Mammary epithelial cell (primary cell): ENCODE results near the gene SCAP.

Experiments
- EZH2 ChIP-seq: IDR thresholded peaks from 2 replicates; pipeline ENCODE4 v1.6.1; 2012; ENCODE audit warnings: low read length, inconsistent platforms, borderline replicate concordance
- TF ChIP-seq, protein P1 (sequence below), 2 donors: IDR thresholded peaks in 1 of 2; conservative IDR thresholded peaks in 1 of 2; 2 replicates each; pipeline ENCODE4 v1.5.1; 2011 to 2012; ENCODE audit warnings: inconsistent platforms in 2 of 2, low read length in 2 of 2, mild to moderate bottlenecking in 2 of 2, control low read depth in 1 of 2, low read depth in 1 of 2; ENCODE audit not compliant: insufficient read depth in 1 of 2; ENCODE audit errors: extremely low read depth in 1 of 2

DNA sequence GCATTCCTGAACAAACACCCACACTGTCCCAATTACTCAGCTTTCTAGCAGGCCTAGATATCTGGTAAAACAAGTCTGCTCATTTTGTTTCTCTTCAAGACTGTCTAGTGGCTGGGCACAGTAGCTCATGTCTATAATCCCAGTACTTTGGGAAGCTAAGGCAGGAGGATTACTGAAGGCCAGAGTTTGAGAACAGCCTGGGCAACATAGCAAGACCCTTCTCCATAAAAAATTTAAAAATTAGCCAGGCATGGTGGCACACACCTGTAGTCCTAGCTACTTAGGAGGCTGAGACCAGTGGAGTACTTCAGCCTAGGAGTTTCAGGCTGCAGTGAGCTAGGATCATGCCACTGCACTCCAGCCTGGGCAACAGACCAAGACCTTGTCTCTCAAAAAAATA is 101.2 kb downstream of the SCAP start:
- TF ChIP-seq, protein P1, sequence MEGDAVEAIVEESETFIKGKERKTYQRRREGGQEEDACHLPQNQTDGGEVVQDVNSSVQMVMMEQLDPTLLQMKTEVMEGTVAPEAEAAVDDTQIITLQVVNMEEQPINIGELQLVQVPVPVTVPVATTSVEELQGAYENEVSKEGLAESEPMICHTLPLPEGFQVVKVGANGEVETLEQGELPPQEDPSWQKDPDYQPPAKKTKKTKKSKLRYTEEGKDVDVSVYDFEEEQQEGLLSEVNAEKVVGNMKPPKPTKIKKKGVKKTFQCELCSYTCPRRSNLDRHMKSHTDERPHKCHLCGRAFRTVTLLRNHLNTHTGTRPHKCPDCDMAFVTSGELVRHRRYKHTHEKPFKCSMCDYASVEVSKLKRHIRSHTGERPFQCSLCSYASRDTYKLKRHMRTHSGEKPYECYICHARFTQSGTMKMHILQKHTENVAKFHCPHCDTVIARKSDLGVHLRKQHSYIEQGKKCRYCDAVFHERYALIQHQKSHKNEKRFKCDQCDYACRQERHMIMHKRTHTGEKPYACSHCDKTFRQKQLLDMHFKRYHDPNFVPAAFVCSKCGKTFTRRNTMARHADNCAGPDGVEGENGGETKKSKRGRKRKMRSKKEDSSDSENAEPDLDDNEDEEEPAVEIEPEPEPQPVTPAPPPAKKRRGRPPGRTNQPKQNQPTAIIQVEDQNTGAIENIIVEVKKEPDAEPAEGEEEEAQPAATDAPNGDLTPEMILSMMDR (conservative IDR thresholded peaks at IDR 0.05 in 1 of 2, IDR thresholded peaks at IDR 0.05 in 1 of 2; ENCODE audit: extremely low read depth in 1 of 2, insufficient read depth in 1 of 2, low read depth in 1 of 2, low read length in 2 of 2) = no peak
- no peak for TF ChIP-seq EZH2
